ENCODE data around the gene AMOTL1.
"Not testable (repeated sequence)": the region's sequence is repeated elsewhere in the genome, so short reads cannot be mapped to it uniquely, and the experiment has no call there.

Gene AMOTL1

GRCh38 chr11:94834911-94835593 is 66.9 kb downstream of the AMOTL1 start:
- no peaks in the 10 kb centered on the region for H3K27me3 ChIP-seq (ENCODE audit: control insufficient read depth, insufficient read depth, low read length)
- H3K4me3 ChIP-seq (ENCODE audit: low read depth, low read length), result no peak overlapping the region
- no peaks in the 10 kb centered on the region for H3K36me3 ChIP-seq (ENCODE audit: control insufficient read depth, insufficient read depth, low read length)
- no peaks in the 10 kb centered on the region for H3K4me1 ChIP-seq (ENCODE audit: control insufficient read depth, insufficient read depth, low read length)
- no peaks in the 10 kb centered on the region for H3K9me3 ChIP-seq (ENCODE audit: control insufficient read depth, insufficient read depth, low read length)
- H3K9ac ChIP-seq (ENCODE audit: low read depth, low read length), result no peak overlapping the region

- Histone ChIP-seq H3K27me3 (ENCODE audit: control insufficient read depth, insufficient read depth, low read length) (no peaks in the 10 kb centered on the region), H3K36me3 (ENCODE audit: control insufficient read depth, insufficient read depth, low read length) (no peaks in the 10 kb centered on the region), H3K9ac (ENCODE audit: low read depth, low read length) (no peak overlapping the region), H3K9me3 (ENCODE audit: control insufficient read depth, insufficient read depth, low read length) (no peaks in the 10 kb centered on the region), H3K4me3 (ENCODE audit: low read depth, low read length) (no peak overlapping the region), H3K4me1 (ENCODE audit: control insufficient read depth, insufficient read depth, low read length) (no peaks in the 10 kb centered on the region)
These were observed 67.4 kb downstream of the AMOTL1 start for GRCh38 chr11:94835594-94835927.

DNA sequence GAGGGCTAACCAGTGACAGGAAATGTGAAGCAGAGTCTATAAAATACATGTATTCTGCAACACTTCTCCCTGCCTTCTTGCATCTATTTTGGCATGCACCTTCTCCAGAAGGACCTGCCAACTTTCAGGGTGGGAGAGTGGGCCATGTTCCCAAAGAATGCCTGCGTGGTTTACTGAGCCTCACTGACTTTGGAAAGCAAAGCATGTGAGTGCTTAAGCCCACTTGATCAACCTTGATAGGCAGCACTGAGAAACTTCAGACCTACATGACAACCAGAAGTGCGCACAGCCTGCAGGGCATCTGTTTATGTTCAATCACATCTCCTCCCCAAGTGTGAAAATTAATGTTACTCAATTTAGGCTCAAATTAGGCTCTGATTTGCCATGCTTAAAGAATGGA is 69.2 kb downstream of the AMOTL1 start:
- H3K9me3 ChIP-seq (ENCODE audit: control insufficient read depth, insufficient read depth, low read length), result no peaks in the 10 kb centered on the region
- no peaks in the 10 kb centered on the region for H3K4me1 ChIP-seq (ENCODE audit: control insufficient read depth, insufficient read depth, low read length)
- H3K4me3 ChIP-seq (ENCODE audit: low read depth, low read length), result no peak overlapping the region
- no peaks in the 10 kb centered on the region for H3K36me3 ChIP-seq (ENCODE audit: control insufficient read depth, insufficient read depth, low read length)
- H3K27me3 ChIP-seq (ENCODE audit: control insufficient read depth, insufficient read depth, low read length), result no peaks in the 10 kb centered on the region
- no peak overlapping the region for H3K9ac ChIP-seq (ENCODE audit: low read depth, low read length)

DNA sequence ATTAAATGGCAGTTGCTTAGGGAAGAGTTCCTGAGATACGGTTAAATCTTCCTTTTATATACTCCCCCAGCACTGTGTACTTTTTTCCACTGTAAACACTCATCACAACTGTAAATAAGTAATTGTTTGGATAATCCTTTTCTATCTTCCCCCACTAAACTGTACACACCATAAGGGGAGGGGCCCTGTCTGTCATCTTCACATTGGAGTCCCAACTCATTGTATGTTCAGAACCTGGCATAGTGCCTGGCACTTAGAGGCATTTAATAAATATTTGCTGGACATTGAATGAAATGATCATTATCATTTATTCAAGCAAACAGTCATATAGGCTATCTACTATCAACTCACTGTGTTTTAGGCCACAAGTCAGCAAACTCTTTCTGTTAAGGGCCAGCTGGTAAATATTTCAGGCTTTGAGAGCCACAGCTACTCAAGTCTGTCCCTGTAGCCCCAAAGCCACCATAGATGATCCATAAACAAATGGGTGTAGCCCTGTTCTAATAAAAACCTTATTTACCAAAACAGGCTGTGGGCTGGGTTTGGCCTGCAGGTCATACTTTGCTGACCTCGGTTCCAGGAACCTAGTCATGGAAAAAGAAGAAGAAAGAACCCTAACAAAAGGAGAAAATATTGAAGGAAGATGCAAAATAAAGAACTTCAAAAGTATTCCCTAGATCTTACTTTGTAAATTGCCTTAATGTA is 70.0 kb downstream of the AMOTL1 start:
- no peaks in the 10 kb centered on the region for H3K4me1 ChIP-seq (ENCODE audit: control insufficient read depth, insufficient read depth, low read length)
- H3K9ac ChIP-seq (ENCODE audit: low read depth, low read length), result no peak overlapping the region
- H3K36me3 ChIP-seq (ENCODE audit: control insufficient read depth, insufficient read depth, low read length), result no peaks in the 10 kb centered on the region
- H3K4me3 ChIP-seq (ENCODE audit: low read depth, low read length), result no peak overlapping the region
- H3K9me3 ChIP-seq (ENCODE audit: control insufficient read depth, insufficient read depth, low read length), result no peaks in the 10 kb centered on the region
- H3K27me3 ChIP-seq (ENCODE audit: control insufficient read depth, insufficient read depth, low read length), result no peaks in the 10 kb centered on the region

- Histone ChIP-seq H3K36me3 (ENCODE audit: control insufficient read depth, insufficient read depth, low read length) (no peaks in the 10 kb centered on the region), H3K4me1 (ENCODE audit: control insufficient read depth, insufficient read depth, low read length) (no peaks in the 10 kb centered on the region), H3K9me3 (ENCODE audit: control insufficient read depth, insufficient read depth, low read length) (no peaks in the 10 kb centered on the region), H3K4me3 (ENCODE audit: low read depth, low read length) (no peak overlapping the region), H3K9ac (ENCODE audit: low read depth, low read length) (no peak overlapping the region), H3K27me3 (ENCODE audit: control insufficient read depth, insufficient read depth, low read length) (no peaks in the 10 kb centered on the region)
These were observed 72.1 kb downstream of the AMOTL1 start for GRCh38 chr11:94840209-94840608.

DNA sequence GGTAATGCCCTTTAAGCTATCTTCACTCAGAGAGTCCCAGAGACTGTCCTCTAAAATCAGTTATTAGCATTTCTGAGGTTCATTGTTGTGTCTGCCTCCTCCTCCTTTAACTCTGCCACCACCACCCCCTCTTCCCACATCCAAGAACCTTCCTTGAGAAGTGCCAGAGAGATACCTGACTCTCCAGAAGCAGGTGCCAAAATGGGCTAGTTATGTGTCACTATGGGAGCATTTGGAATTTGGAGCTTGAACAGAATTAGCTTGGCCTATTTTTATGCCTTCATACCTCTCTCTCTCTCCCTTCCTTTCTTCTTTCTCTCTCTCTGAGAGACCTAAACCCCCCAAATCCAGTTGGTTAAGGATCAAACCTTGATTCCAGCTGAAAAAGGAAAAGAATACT is 75.9 kb downstream of the AMOTL1 start:
- Histone ChIP-seq H3K9me3 (ENCODE audit: control insufficient read depth, insufficient read depth, low read length) (no peaks in the 10 kb centered on the region), H3K9ac (ENCODE audit: low read depth, low read length) (no peak overlapping the region), H3K4me3 (ENCODE audit: low read depth, low read length) (no peak overlapping the region), H3K27me3 (ENCODE audit: control insufficient read depth, insufficient read depth, low read length) (no peaks in the 10 kb centered on the region), H3K36me3 (ENCODE audit: control insufficient read depth, insufficient read depth, low read length) (no peaks in the 10 kb centered on the region), H3K4me1 (ENCODE audit: control insufficient read depth, insufficient read depth, low read length) (no peaks in the 10 kb centered on the region)

GRCh38 chr11:94845622-94846021 is 77.5 kb downstream of the AMOTL1 start:
- Histone ChIP-seq H3K36me3 (ENCODE audit: control insufficient read depth, insufficient read depth, low read length) (no peaks in the 10 kb centered on the region), H3K4me3 (ENCODE audit: low read depth, low read length) (no peak overlapping the region), H3K9ac (ENCODE audit: low read depth, low read length) (no peak overlapping the region)

GRCh38 chr11:94849839-94850238 is 81.7 kb downstream of the AMOTL1 start:
- H3K9ac ChIP-seq (ENCODE audit: low read depth, low read length), result no peak overlapping the region
- H3K4me3 ChIP-seq (ENCODE audit: low read depth, low read length), result no peak overlapping the region
- H3K4me1 ChIP-seq (ENCODE audit: control insufficient read depth, insufficient read depth, low read length), result no peaks in the 10 kb centered on the region
- H3K27me3 ChIP-seq (ENCODE audit: control insufficient read depth, insufficient read depth, low read length), result no peaks in the 10 kb centered on the region
- no peaks in the 10 kb centered on the region for H3K36me3 ChIP-seq (ENCODE audit: control insufficient read depth, insufficient read depth, low read length)
- H3K9me3 ChIP-seq (ENCODE audit: control insufficient read depth, insufficient read depth, low read length), result no peaks in the 10 kb centered on the region

More at GRCh38 chr11:94845622-94846021, 77.5 kb downstream of the AMOTL1 start:
- no peaks in the 10 kb centered on the region for H3K4me1 ChIP-seq (ENCODE audit: control insufficient read depth, insufficient read depth, low read length)
- no peaks in the 10 kb centered on the region for H3K27me3 ChIP-seq (ENCODE audit: control insufficient read depth, insufficient read depth, low read length)
- H3K9me3 ChIP-seq (ENCODE audit: control insufficient read depth, insufficient read depth, low read length), result no peaks in the 10 kb centered on the region

DNA sequence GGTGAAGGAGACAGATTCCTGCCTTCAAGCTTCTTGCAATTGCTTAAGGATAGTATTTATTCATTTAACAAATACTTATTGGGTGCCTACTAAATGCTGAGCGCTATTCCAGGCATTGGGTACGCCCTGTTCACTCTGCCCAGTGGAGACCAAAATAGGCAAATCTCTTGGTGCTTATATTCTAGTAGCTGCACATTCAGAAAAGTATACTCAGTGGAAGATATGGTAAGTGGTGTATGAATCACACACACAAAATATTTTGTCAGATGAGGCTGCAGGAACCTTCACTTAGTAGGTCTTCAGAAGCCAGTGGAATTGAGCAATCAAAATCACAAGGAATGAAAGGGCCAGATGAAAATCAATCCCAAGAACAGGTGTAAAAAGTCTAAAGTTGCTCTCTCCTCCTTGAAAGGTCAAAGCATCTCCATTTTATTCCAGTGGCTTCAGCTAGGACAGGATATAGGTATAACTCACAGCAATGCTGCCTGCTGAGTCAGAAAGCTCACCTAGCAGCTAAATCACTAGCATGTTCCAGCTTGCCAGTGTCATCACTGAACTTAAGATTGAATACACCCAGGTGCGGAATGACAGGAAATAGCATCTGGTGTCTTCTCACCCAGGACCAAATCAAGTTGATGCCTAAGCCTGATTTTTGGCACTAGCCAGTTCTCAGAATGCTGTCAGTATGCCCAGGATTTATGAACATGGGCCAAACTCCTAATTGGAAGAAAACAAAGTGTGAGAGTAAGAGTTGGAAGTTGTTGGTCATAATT is 83.9 kb downstream of the AMOTL1 start:
- Histone ChIP-seq H3K9me3 (ENCODE audit: control insufficient read depth, insufficient read depth, low read length) (no peaks in the 10 kb centered on the region), H3K9ac (ENCODE audit: low read depth, low read length) (no peak overlapping the region), H3K4me1 (ENCODE audit: control insufficient read depth, insufficient read depth, low read length) (no peaks in the 10 kb centered on the region), H3K27me3 (ENCODE audit: control insufficient read depth, insufficient read depth, low read length) (no peaks in the 10 kb centered on the region), H3K36me3 (ENCODE audit: control insufficient read depth, insufficient read depth, low read length) (peaks cover 2% of the 10 kb centered on the region), H3K4me3 (ENCODE audit: low read depth, low read length) (no peak overlapping the region)

- not testable (repeated sequence) for H3K4me1 ChIP-seq (ENCODE audit: control insufficient read depth, insufficient read depth, low read length); H3K9me3 ChIP-seq (ENCODE audit: control insufficient read depth, insufficient read depth, low read length); H3K4me3 ChIP-seq (ENCODE audit: low read depth, low read length); H3K36me3 ChIP-seq (ENCODE audit: control insufficient read depth, insufficient read depth, low read length); H3K9ac ChIP-seq (ENCODE audit: low read depth, low read length); H3K27me3 ChIP-seq (ENCODE audit: control insufficient read depth, insufficient read depth, low read length)
These were observed 85.1 kb downstream of the AMOTL1 start for GRCh38 chr11:94853288-94853687.

- peaks cover 2% of the 10 kb centered on the region for H3K36me3 ChIP-seq (ENCODE audit: control insufficient read depth, insufficient read depth, low read length)
- H3K4me3 ChIP-seq (ENCODE audit: low read depth, low read length), result no peak overlapping the region
- no peaks in the 10 kb centered on the region for H3K27me3 ChIP-seq (ENCODE audit: control insufficient read depth, insufficient read depth, low read length)
- H3K4me1 ChIP-seq (ENCODE audit: control insufficient read depth, insufficient read depth, low read length), result no peaks in the 10 kb centered on the region
- H3K9me3 ChIP-seq (ENCODE audit: control insufficient read depth, insufficient read depth, low read length), result no peaks in the 10 kb centered on the region
- H3K9ac ChIP-seq (ENCODE audit: low read depth, low read length), result no peak overlapping the region
These were observed 85.7 kb downstream of the AMOTL1 start for GRCh38 chr11:94853836-94854235.
